CD4-positive, alpha-beta T cell treated with Interleukin-15 for 4 hours (primary cell): Measurements from ENCODE around the gene TNFRSF17.

Experiments used
- DNase-seq: peaks from one replicate; pipeline ENCODE4 v3.0.0-alpha.2; 2020; ENCODE audit warnings: low spot score

TNFRSF17 gene

GRCh38 chr16:12002447-12003006 is 37.5 kb downstream of the TNFRSF17 start:
- no peak for DNase-seq

GRCh38 chr16:12006637-12007036 is 41.6 kb downstream of the TNFRSF17 start:
- no peak for DNase-seq

- no peak for DNase-seq
Observed at GRCh38 chr16:12009462-12009861, 44.5 kb downstream of the TNFRSF17 start.

GRCh38 chr16:12009922-12010321 is 44.9 kb downstream of the TNFRSF17 start:
- DNase-seq = no peak

- no peak for DNase-seq
Observed at GRCh38 chr16:12010388-12011251, 45.6 kb downstream of the TNFRSF17 start.

GRCh38 chr16:12011565-12011964 is 46.6 kb downstream of the TNFRSF17 start:
- no peak for DNase-seq

GRCh38 chr16:12016291-12016947 is 51.4 kb downstream of the TNFRSF17 start:
- no peak for DNase-seq

GRCh38 chr16:12017558-12017957 is 52.5 kb downstream of the TNFRSF17 start:
- DNase-seq = no peak
